ENCODE measurements around the gene COL27A1.

COL27A1 gene

DNA sequence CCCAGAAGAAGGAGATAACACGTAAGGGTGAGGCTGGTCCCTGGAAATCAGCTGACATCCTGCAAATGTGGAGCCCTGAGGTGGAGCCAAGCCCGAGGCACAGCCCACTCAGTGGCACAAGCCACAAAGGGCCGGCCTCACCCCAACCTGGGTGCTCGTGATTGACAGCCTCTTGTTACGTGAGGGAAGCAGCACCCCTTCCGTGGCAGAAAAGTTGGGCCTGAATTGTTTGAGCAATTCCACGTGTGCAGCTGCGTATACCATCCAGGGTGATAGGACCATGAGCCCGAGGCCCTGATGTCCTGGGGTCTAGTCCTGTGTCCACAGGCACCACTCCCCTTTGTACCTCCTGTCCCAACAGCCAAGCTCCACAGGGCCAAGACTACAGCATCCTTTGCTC lies 179.2 kb downstream of the COL27A1 start:
- TF ChIP-seq CTCF (IDR thresholded peaks at IDR 0.05; ENCODE audit: low read depth, low read length), result no peak
- no peak for DNase-seq (ENCODE audit: extremely low read depth, low read depth)

DNA sequence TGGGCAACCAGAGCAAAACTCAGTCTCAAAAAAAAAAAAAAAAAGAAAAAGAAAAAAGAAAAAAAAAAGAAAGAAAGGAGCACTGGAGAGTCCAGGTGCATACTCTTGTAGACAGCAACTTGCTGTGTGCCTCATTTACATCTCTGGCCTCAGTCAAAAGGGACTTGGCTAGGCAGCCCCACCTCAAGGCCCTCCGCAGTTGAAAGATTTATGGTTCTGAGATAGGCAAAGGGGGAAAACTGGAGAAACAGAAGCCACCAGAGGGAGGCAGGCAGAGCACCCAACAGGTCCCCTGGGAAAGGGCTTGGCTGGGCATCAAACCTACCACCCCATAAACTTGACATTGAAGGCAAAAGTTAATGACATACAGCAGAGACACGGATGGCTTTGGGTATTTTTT lies 180.4 kb downstream of the COL27A1 start:
- DNase-seq (ENCODE audit: extremely low read depth, low read depth), result no peak
- no peak for TF ChIP-seq CTCF (IDR thresholded peaks at IDR 0.05; ENCODE audit: low read depth, low read length)

- no peak for DNase-seq (ENCODE audit: extremely low read depth, low read depth)
- TF ChIP-seq CTCF (IDR thresholded peaks at IDR 0.05; ENCODE audit: low read depth, low read length), result no peak
Measured at GRCh38 chr9:114336157-114336556, 180.8 kb downstream of the COL27A1 start.

GRCh38 chr9:114336699-114337395 lies 181.5 kb downstream of the COL27A1 start:
- no peak for DNase-seq (ENCODE audit: extremely low read depth, low read depth)
- no peak for TF ChIP-seq CTCF (IDR thresholded peaks at IDR 0.05; ENCODE audit: low read depth, low read length)

- no peak for TF ChIP-seq CTCF (IDR thresholded peaks at IDR 0.05; ENCODE audit: low read depth, low read length)
- no peak for DNase-seq (ENCODE audit: extremely low read depth, low read depth)
Measured at GRCh38 chr9:114338187-114338586, 182.8 kb downstream of the COL27A1 start.

- TF ChIP-seq CTCF (IDR thresholded peaks at IDR 0.05; ENCODE audit: low read depth, low read length), result peak; percentile 79
- DNase-seq (ENCODE audit: extremely low read depth, low read depth), result no peak
Measured at GRCh38 chr9:114339130-114339908, 184.0 kb downstream of the COL27A1 start.

GRCh38 chr9:114341152-114341830 lies 186.0 kb downstream of the COL27A1 start:
- no peak for TF ChIP-seq CTCF (IDR thresholded peaks at IDR 0.05; ENCODE audit: low read depth, low read length)
- DNase-seq (ENCODE audit: extremely low read depth, low read depth), result no peak

Measured in AG09319 (cell line).